GM18951 (cell line): ENCODE measurements around the gene GPS1.
A peak's percentile ranks its signal among the peaks of the same experiment; 100 is the strongest.

ENCODE experiments used
- POLR2A ChIP-seq: IDR thresholded peaks from 4 replicates; pipeline ENCODE4 v1.6.1; 2011; ENCODE audit warnings: mild to moderate bottlenecking; ENCODE audit not compliant: insufficient read length, insufficient read depth; ENCODE audit errors: extremely low read depth
- in situ Hi-C: fragments of 300-500 bp; cut with MboI; formaldehyde crosslinking; loops from one replicate; pipeline ENCODE4 v1.12.0; 2022; ENCODE audit warnings: low sequenced_read_pairs, mixed read lengths, inconsistent platforms; ENCODE audit not compliant: unreplicated experiment

GPS1 gene

DNA sequence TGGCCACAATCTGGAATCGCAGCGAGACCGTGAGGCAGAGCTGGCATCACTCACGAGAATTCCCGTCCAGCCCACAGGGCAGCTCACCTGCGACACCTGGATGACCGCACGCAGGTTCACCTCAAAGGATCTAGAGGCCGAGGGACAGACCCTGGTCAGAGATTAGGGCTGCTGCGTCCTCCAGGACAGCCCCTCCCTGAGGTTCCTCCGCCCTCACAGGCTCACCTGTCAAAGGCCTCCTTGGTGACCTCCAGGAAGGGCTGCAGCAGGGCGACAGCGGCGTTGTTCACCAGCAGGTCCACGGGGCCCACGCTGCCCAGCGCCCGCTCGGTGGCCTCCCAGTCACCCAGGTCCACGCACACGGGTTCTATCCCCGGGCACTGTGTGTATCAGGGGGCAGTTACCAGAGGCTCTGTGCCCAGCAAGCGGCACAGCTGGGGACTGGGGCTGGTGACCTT, 15.0 kb upstream of the GPS1 start:
- no peak for TF ChIP-seq POLR2A
- in situ Hi-C loops, result loop anchor here (25.0 kb wide), 1 partner anchor 126 kb away; no protein-coding TSS in a partner anchor

DNA sequence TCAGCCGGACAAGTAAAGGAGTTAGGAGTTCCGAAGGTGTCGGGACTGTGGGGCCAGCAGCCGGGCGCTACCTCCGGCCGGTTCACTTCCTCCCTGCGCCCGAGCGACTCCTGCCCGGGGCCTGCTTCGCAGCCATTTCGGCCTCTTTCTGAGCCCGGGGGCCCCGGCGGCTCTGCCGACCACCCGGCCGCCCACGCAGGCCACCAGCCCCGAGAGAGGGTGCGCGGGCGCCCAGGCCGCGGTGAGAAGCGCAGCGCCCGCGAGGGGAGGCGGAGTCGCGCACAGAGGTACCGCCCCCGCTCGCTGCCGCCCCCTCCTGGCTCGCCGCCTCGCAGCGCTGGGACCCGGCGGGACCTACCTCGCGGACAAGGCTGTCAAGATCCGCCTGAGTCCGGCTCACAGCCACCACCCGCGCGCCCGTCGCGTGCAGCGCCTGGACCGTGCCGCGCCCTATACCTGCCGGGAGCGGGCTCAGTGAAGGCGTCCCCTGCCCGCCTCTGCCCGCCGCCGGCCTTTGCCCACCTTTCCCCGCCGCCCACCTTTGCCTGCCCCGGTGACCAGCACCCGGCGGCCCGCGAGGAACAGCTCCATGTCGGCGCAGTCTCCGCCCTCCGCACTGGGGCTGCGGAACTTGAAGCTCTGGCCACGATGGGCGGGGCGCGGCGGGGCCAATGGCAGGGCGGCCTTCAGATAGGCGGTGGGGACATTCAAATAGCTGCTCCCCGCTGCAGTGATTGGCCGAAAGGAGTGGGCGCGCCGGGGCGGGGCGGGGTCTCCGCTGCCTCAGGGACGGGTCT, 14.4 kb upstream of the GPS1 start, which contains the start of gene DCXR:
TSS of gene DCXR (minus strand) at position 606 of the 797 bp plus-strand sequence. CDS start at position 591, 15 bp downstream.
- TF ChIP-seq POLR2A, result peak; percentile 98
- in situ Hi-C loops, result loop anchor here (25.0 kb wide), 1 partner anchor 125 kb away; no protein-coding TSS in a partner anchor

DNA sequence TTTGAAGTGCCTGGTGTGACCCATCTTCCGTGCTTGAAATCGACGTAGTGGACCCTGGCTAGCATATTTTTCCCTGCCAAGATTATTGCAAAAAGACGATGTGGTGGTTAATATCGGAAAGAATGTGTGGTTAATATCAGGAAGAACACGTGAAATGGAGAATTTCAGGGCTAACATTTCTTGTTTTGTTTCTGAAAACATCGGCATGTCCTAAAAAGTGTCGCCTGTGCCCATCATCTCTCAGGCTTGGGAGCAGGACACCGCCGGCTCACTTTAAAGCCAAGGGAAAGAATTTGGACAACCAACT, 13.9 kb upstream of the GPS1 start:
- TF ChIP-seq POLR2A, result no peak
- in situ Hi-C loops, result loop anchor here (25.0 kb wide), 1 partner anchor 124 kb away; no protein-coding TSS in a partner anchor

DNA sequence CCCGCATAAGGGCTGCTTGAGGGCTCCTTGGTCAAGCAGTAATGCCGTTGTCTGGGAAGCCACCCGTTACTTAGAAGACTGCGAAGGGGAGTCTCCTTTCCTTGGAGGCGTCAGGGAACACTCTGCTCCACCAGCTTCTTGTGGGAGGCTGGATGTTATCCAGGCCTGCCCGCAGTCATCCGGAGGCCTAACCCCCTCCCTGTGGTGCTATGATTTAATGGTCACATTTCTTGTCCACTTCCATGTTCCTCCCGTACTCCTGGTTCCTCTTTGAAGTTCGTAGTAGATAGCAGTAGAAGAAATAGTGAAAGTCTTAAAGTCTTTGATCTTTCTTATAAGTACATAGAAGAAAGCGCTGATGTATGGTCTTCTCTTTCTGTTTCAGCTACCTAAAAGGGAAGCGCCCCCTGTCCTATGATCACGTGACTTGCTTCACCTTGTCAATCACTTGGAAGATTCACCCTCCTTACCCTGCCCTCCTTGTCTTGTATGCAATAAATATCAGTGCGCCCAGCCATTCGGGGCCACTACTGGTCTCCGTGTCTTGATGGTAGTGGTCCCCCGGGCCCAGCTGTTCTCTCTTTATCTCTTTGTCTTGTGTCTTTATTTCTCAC, 12.8 kb upstream of the GPS1 start:
- in situ Hi-C loops, result loop anchor here (25.0 kb wide), 1 partner anchor 123 kb away; no protein-coding TSS in a partner anchor

DNA sequence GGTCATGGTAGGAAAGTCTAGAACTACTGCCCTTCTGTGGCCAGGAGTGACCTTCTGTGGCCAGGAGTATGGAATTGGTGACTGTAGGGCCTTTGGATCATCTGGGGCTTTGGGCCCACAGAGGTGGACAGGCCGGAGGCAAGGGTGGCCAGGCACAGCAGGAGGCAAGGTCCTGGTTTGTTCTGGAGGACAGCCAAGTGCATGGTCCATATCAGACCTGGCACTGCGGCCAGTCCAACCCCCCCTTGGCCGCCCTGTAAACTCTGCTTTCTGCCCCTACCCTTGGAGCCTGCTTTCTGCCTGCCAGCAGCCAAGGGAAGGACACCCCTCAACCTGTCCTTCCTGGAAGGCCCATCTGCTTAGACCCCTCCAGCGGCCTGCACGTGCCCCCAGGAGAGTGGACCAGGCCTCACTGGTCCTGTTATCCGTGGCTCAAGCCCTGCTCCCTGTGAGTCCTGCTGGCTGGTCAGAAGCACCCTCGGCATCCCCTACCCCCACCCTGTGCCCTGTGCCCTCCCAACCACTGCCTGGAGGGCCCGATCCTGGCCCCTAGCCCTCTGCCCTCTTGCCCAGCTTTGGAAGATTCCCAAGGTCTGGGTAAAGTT, 11.9 kb upstream of the GPS1 start:
- TF ChIP-seq POLR2A, result no peak
- in situ Hi-C loops, result loop anchor here (25.0 kb wide), 1 partner anchor 123 kb away; no protein-coding TSS in a partner anchor

DNA sequence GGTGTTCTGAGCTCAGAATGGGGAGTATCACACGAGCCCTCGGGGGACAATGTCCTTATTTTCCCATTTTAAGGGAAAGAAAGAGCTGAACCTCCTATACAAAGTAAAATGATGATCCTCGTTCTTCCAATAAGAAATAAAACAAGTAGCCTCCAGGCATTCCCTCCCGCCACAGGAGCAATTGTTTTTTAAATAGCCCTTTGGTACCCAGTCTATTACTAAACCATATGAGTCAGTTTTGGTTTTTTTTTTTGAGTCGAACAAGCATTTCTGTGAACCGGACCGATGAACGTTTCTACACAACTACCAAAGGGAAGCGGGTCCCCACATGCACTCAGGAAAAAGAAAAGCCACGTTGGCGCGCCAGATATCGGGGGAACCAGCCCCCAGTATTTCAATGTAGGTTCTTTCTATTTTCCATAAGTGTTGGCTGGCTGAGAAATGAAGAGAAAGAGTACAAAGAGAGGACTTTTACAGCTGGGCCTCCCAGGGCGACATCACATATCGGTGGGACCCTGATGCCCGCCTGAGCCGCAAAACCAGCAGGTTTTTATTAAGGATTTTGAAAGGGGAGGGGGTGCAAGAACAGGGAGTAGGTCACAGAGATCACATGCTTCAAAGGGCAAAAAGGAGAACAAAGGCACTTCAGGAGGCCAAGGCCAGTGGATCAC, 10.4 kb upstream of the GPS1 start:
- in situ Hi-C loops, result loop anchor here (25.0 kb wide), 1 partner anchor 121 kb away; no protein-coding TSS in a partner anchor
- TF ChIP-seq POLR2A, result no peak

DNA sequence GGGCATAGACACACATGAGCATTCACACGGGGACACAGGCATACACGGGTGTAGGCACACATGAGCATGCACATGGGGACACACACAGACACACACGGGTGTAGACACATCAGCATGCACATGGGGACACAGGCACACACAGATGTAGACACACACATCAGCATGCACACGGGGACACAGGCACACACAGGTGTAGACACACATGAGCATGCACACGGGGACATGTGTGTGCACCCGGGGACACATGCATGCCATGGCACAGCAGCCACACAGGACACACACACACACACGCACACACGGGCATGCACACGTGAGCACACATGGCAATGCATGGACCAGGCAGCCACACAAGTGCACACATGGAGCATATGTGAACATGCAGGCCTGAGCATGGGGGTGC, 9.0 kb upstream of the GPS1 start:
- no peak for TF ChIP-seq POLR2A
- in situ Hi-C loops, result loop anchor here (25.0 kb wide), 1 partner anchor 120 kb away; no protein-coding TSS in a partner anchor

DNA sequence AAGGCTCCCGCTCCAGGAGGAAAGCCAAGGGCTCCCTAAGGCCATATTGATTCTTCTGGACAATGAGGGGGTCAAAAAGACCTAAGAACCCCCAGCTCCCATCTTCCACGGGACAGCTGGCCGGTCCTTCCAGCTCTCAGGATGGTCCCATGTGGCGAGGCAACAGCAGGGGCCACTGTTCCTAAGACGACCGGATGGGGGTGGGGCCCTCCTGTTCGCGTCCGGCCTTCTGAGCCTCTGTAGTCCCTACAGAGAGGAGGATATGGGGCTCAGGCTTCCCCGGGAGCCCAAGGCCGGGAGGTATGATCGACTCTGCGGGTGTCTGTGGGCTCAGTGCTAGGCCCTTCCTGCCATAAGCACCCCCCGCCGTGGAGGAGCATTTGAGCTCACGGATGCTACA, 8.2 kb upstream of the GPS1 start:
- in situ Hi-C loops, result loop anchor here (25.0 kb wide), 1 partner anchor 119 kb away; no protein-coding TSS in a partner anchor
- TF ChIP-seq POLR2A, result no peak

DNA sequence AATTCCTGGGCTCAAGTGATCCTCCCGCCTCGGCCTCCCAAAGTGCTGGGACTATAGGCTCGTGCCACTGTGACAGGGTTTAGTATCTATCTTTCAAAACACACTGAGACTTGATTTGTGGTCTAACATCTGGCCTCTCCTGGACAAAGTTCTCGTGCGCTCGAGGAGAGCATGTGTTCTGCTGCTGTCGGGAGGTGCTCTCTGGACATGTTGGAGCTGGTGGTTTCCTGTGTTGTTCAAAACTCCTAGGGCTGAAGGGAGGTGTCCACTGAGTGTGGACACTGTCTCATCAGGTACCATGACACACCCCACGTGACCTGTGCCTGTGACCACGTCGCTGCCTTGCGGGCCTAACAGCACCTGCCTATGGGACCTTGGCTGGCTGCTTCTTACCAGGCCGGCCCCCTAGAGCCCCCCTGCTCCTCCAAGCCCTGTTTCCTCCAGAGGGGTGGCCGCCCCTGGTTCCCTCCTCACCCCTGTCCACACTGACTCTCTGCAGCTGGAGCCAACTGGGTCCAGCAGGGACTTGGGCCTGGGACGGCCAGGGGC, 5.7 kb upstream of the GPS1 start:
- TF ChIP-seq POLR2A, result no peak
- in situ Hi-C loops, result loop anchor here (25.0 kb wide), 1 partner anchor 116 kb away; no protein-coding TSS in a partner anchor

DNA sequence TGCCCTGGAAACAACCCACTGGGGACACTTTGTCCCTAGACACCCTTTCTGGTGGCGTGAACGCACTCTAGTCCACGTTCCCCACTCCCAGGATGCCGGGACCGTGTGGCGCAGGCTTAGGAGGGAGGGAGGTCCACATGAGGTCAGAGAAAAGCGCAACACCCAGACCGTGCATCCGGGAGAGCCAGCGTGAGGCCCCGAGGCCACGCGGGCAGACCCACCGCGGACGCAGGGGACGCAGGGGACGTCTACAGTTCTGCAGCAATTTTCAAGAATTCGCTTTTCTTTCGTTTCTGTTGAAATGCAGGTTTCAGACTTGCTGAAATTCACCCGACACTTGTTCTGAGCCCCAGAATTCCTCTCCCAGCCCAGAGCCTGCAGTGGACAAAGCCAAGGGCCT, 4.8 kb upstream of the GPS1 start:
- TF ChIP-seq POLR2A, result no peak
- in situ Hi-C loops, result loop anchor here (25.0 kb wide), 1 partner anchor 115 kb away; no protein-coding TSS in a partner anchor

DNA sequence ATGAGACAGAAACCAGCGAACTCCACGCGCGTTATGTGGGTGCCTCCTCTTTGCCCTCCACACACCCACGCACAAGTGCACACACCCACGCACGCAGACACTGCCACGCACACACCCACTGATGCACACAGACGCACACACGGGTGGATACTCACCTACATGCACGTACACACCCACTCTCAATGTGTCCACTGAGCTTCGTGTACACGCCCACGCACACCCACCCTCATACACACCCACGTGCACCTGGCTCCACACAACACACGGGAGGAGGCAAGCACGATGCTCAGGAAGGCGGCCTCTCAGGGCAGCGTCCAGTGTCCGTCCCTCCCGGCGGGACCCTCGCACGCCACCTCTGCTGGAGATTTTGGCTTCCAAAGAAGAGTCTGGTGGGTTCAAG, 4.3 kb upstream of the GPS1 start:
- in situ Hi-C loops, result loop anchor here (25.0 kb wide), 1 partner anchor 115 kb away; no protein-coding TSS in a partner anchor
- no peak for TF ChIP-seq POLR2A

DNA sequence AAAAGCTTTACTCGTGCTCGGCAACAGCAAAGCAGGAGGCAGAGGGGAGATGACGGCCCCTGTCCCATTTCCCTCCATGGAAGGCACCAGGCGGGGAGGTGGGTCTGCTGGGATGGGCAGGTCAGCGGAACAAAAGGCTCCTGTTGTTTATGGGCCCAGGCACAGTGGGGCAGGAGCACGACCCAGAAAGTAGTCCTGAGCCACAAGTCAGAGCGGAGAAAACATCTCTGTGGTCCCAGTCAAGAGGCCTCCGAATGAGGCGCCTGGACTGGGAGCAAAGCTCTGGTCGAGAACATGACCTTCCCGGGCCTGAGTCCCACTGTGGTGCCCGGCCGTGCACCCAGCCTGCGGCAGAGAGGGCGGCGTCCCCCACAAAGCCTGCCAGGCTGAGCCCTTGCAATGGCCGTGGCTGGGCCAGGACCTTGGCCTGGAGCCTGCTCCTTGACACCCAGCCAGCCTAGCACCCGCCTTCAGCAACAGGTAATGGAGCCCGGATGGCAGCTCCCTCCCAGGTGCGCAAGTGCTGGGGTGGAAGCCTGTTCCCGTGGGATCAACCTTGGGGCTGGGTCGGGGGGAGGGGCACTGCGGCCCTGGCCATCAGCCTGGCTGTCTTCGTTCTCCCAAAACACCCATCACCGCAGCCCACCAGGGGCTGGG, 3.7 kb upstream of the GPS1 start:
- in situ Hi-C loops, result loop anchor here (25.0 kb wide), 1 partner anchor 114 kb away; no protein-coding TSS in a partner anchor
- TF ChIP-seq POLR2A, result no peak

DNA sequence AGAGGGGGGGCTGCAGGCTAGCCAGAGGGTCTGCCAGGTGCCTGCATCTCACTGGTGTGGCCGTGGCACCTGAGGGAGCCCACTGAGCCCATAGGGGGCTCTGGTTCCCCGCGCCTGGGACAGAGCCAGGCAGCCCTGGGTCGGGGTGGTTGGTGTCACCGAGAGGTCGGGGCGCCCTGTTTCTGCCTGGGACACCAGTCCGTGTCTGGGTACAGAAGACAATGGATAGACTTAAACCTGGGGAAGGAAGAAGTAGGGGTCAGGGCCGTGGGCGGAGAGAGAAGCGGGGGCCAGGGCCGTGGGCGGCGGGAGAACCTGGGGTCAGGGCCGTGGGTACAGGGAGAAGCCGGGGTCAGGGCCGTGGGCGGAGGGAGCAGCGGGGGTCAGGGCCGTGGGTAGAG, 3.1 kb upstream of the GPS1 start:
- in situ Hi-C loops, result loop anchor here (25.0 kb wide), 1 partner anchor 114 kb away; no protein-coding TSS in a partner anchor
- TF ChIP-seq POLR2A, result no peak
